ENCODE results near the gene NUTM2B.
"Not testable (repeated sequence)": the region's sequence is repeated elsewhere in the genome, so short reads cannot be mapped to it uniquely, and the experiment has no call there.

The NUTM2B gene

DNA sequence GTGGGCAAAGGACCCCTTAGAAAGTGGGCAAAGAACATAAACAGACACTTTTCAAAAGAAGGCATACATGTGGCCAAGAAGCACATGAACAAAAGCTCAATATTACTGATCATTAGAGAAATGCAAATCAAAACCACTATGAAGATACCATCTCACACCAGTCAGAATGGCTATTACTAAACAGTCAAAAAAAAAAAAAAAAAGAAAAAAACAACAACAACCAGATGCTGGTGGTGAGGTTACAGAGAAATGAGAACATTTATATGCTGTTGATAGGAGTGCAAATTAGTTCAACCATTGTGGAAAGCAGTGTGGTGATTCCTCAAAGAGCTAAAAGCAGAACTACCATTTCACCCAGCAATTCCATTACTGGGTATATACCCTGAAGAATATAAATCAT lies 50.6 kb downstream of the NUTM2B start:
- not testable (repeated sequence) for DNase-seq

- DNase-seq, result not testable (repeated sequence)
Observed at GRCh38 chr10:79758297-79758993, 55.4 kb downstream of the NUTM2B start.
